GM10248 (cell line): ENCODE data around the gene PLEKHA7.
"Not testable (repeated sequence)": the region's sequence is repeated elsewhere in the genome, so short reads cannot be mapped to it uniquely, and the experiment has no call there.

Experiments
- CTCF ChIA-PET: fragments of 300-600 bp; sonication (Branson Sonifier 250); formaldehyde crosslinking; extraction: SDS; loops from one replicate; lab custom pipeline; 2021; ENCODE audit warnings: antibody characterized with exemption; lab: Yijun Ruan, JAX
- POLR2A ChIA-PET: fragments of 350-650 bp; sonication (Branson Sonifier 250); formaldehyde crosslinking; extraction: SDS; loops from one replicate; lab custom pipeline; 2020; ENCODE audit warnings: antibody characterized with exemption; lab: Yijun Ruan, JAX
- DNase-seq: peaks from one replicate; pipeline ENCODE4 v3.0.0; 2012; ENCODE audit errors: extremely low spot score
- CTCF ChIP-seq: IDR thresholded peaks from 2 replicates; pipeline ENCODE4 v1.5.1; 2012; ENCODE audit warnings: mild to moderate bottlenecking, low read depth; ENCODE audit errors: extremely low read depth, missing control alignments, control extremely low read depth

PLEKHA7 gene

GRCh38 chr11:16874275-16874975, 139.8 kb downstream of the PLEKHA7 start:
- no peak for TF ChIP-seq CTCF
- ChIA-PET CTCF (interaction anchor here (0.8 to 2.2 kb wide), 7 partner anchors 10 to 189 kb away, joined by 3 to 7 read pairs (median 3); no protein-coding TSS in a partner anchor), POLR2A (no interaction called here)
- DNase-seq: no peak

- TF ChIP-seq CTCF: no peak
- POLR2A ChIA-PET: no interaction called here
- CTCF ChIA-PET: interaction anchor here (2.2 kb wide), 1 partner anchor 29 kb away, joined by 7 read pairs; no protein-coding TSS in a partner anchor
- DNase-seq: no peak
Observed at GRCh38 chr11:16873289-16873688, 140.9 kb downstream of the PLEKHA7 start.

GRCh38 chr11:16871368-16871767, 142.8 kb downstream of the PLEKHA7 start:
- DNase-seq: no peak
- no peak for TF ChIP-seq CTCF
- POLR2A ChIA-PET: no interaction called here
- CTCF ChIA-PET: interaction anchor here (1.3 to 2.0 kb wide), 4 partner anchors 10 to 51 kb away, joined by 3 to 7 read pairs (median 3); no protein-coding TSS in a partner anchor

GRCh38 chr11:16867097-16867496, 147.1 kb downstream of the PLEKHA7 start:
- POLR2A ChIA-PET: no interaction called here
- CTCF ChIA-PET: interaction anchor here (1.2 to 3.3 kb wide), 2 partner anchors 17 to 46 kb away, joined by 3 to 11 read pairs; no protein-coding TSS in a partner anchor
- TF ChIP-seq CTCF: no peak
- DNase-seq: no peak

- POLR2A ChIA-PET: not testable (repeated sequence)
Observed at GRCh38 chr11:16864428-16864827, 149.8 kb downstream of the PLEKHA7 start.

GRCh38 chr11:16863389-16863788, 150.8 kb downstream of the PLEKHA7 start:
- CTCF ChIA-PET: interaction anchor here (2.0 kb wide), 1 partner anchor 44 kb away, joined by 5 read pairs; no protein-coding TSS in a partner anchor
- no peak for DNase-seq
- POLR2A ChIA-PET: no interaction called here
- TF ChIP-seq CTCF: no peak

More at GRCh38 chr11:16864428-16864827, 149.8 kb downstream of the PLEKHA7 start:
- CTCF ChIA-PET: interaction anchor here (2.0 kb wide), 1 partner anchor 45 kb away, joined by 5 read pairs; no protein-coding TSS in a partner anchor
- not testable (repeated sequence) for DNase-seq

GRCh38 chr11:16862726-16863125, 151.5 kb downstream of the PLEKHA7 start:
- no peak for TF ChIP-seq CTCF
- POLR2A ChIA-PET: no interaction called here
- CTCF ChIA-PET: interaction anchor here (3.1 kb wide), 1 partner anchor 14 kb away, joined by 9 read pairs; no protein-coding TSS in a partner anchor
- DNase-seq: no peak
